GM21390 (cell line): ENCODE results near the gene SRF.

Experiments used
- ATAC-seq: cut with Tn5 transposase; IDR thresholded peaks from one replicate; pipeline ENCODE4 v1.9.1; 2021; ENCODE audit not compliant: unreplicated experiment

SRF gene

DNA sequence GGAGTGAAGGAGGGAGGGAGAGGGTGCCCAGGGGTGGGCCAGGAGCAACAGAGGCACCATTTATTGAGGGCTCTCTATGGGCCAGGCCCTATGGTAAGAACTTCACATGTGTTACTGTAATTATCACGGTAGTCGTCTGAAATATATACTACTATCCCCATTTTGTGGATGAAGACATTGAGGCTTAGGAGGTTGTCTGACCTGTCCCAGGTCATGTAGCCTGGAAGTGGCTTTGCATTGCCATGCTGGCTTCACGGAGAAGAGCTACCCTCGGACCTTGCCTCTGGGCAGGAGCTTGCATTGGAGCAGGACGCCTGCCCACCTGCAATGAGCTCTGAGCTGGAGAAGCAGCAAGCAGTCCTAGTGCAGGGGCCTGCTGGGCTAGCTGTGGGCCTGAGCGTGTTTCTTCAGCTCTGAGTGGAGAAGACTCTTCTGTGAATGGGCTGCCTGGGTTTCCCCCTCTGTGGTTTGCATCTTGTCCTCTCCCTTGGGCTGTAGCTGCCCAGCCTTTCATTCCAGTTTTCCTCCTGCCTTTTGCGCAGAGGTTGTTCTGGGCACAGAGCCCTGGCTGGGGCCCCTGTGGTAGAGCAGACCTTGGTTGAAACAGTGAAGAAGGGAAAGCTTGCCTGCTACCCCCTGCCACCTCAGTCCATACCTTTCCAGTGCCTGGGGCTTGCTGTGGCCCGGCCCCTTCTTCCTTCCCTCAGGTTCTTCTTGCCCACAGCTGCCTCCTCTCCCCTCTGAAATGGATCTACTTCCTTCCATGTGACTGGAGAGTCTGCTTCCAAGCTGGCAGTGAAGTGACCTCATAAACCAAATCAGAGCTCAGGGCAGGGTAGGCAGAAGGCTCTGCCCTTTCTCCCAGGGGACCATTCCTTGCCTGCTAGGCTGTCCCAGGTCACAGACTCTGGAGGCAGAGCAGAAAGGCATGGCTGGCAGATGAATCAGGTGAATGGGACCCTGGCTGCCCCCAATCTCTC lies 24.1 kb upstream of the SRF start:
- ATAC-seq = no peak

DNA sequence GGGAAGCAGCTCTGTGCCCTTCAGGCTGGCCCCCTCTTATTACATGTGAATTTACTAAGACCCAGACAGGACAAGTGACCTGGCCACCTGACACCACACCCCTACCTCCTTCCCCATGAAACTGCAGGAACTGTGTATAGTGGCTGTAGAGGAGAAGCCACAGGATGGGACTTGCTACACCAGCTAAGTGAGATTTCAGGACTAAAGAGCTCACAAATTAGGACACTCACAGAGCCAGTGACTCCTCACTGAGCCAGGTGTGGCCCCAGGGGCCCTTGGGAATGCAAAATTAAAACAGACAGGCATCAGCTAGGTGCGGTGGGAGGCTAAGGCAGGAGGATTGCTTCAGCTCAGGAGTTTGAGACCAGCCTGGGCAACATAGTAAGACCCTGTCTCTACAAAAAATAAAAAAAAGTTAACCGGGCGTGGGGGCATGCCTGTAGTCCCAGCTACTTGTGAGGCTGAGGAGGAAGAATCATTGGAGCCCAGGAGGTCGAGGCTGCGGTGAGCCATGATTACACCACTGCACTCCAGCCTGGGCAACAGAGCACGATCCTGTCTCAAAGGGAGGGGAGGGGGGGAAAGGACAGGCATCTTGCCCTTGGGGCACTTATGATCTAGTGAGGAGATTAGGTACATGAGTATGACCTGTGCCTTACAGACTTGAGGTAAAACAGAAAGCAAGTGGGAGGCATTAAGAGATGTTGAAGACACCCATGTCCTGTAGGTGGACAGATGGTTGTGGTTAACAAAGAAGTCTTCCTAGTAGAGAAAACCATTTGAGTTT lies 23.2 kb upstream of the SRF start:
- no peak for ATAC-seq

DNA sequence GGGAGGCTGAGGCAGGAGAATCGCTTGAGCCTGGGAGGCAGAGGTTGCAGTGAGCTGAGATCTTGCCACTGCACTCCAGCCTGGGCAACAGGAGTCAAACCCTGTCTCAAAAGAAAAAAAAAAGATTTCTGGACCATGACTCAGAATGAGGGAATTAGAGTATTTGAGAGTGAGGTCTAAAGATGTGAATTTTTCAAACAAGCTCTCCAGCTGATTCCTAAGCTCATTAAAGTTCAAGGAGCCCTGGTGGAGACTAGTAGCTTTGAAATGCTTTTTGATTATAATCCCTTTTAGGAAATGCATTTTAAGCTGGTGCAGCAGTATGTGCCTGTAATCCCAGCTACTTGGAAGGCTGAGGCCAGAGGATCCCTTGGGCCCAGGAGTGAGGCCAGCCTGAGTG lies 21.8 kb upstream of the SRF start:
- no peak for ATAC-seq

DNA sequence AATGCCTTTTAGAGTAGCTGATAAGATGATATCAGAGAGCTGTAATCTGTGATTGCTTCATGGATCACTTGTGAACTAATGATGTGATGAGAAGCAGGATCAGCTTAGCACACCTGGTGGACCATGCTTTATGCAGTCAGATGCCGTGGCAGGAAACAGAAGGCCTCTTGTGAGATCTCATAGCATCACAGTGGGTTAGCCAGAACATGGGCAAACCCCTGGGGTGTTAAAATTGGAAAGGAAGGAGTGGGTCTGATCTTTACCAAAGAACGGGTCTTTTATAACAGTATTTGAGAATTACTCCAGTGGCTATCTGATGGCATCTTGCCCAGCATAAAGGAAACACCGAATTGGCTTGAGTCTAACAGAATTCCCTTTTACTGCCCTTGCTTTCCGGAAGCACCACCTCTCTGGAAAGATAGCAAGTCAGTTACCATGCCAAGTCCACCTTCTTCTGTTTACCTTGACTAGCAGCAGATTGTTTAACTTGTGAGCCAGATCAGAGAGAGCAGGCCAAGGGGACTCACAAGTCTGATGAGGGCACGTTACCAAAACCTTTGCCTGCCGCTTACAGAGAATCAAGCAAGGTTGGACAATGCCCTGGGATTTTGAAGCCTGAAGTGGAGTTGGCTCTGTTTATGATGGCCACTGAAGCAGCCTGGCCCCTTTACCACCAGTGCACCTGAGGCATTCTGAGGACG lies 20.9 kb upstream of the SRF start:
- ATAC-seq = no peak

DNA sequence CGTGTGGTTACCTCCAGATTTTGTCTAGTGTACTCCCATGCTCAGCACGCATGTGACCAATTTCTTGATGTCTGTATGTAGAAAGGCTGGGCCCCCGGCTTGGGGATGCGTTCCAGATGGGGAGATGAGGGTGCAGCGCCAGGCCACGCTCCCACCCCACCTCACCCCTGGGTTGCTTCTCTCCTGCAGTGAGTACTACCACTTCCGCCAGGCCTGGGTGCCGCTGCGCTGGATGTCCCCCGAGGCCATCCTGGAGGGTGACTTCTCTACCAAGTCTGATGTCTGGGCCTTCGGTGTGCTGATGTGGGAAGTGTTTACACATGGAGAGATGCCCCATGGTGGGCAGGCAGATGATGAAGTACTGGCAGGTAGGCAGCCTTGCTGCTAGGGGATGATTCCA lies 11.5 kb upstream of the SRF start:
- no peak for ATAC-seq

DNA sequence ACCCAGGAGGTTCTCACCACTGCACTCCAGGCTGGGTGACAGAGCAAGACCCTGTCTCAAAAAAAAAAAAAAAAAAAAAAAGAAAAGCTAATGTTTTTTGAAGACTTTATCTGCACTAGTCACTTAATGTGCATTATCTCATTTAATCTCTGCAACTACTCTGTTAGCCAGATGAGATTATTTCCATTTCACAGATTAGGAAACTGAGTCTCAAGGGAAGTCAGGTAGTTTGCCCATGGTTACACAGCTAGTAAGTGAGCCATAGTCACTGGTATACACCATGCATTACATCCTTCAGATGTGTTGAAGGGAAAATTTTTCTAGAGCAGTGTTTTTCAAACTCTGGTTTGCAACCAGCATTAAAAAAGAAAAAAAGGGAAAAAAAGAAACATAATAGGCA lies 7.2 kb upstream of the SRF start:
- ATAC-seq = no peak

DNA sequence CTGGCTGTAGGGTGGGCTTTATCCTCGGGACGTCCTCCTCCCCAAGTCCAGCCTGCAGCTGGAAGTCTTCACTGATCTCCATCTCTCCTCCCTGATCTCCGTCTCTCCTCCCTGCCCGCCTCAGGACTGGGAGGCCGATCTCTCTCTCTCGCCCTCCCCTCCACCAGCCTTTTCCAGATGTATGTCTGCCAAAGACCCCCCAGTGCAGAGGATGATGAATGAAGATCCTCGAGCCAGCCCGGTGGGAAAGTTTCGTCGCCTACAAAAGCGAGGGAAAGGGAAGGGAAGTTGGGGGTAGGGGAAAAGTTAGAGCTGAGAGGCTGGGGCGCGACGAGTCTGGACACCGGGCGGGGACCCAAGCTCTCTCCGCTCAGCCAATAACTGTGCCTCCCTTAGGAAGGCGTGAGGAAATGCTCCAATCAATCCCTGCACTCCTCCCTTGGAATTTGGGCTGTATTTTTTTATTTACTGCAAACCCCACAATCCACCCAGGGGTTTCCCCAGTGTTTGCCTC lies 595 bp upstream of the SRF start:
- no peak for ATAC-seq

DNA sequence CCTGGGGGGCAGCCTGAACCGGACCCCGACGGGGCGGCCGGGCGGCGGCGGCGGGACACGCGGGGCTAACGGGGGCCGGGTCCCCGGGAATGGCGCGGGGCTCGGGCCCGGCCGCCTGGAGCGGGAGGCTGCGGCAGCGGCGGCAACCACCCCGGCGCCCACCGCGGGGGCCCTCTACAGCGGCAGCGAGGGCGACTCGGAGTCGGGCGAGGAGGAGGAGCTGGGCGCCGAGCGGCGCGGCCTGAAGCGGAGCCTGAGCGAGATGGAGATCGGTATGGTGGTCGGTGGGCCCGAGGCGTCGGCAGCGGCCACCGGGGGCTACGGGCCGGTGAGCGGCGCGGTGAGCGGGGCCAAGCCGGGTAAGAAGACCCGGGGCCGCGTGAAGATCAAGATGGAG lies 636 bp downstream of the SRF start:
- ATAC-seq = no peak

DNA sequence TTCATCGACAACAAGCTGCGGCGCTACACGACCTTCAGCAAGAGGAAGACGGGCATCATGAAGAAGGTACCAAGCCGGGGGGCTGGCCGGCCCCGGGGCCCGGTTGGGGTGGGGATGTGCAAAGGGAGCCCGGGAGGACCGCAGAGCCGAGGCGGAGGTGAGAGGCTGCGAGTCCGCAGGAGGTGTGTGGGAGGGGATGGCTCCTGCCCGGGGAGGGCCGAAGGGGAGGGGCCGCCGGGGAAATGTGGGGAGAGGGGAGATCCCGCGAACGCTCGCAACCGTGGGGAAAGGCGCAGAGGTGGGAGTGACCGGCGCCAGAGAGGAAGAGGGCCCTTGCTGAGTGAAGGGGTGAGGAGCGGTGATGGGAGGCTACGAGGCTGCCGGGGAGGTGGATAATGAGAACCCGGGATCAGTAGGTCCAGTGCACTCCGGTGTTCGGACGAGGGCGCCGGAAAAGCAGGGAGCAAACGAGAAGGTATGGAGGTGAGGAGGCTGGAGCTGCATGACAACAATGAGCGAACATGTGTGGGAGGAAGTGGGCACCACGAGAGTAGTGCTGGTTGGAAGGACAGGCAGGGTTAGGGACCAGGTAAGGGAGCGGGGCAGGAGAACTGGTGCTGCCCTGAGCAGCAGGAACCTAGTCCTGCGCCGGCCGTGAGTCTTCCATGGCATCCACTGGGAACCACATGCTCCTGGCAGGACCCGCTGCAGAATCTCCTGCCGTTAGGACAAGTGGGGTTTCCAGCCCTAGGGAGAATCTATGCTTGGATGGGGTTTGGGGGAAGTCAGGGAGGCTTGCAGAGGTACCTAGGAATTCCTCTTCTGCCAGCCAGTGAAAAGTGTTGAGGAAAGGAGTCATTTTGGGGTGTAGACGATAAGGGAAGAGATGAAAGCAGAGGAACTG lies 1.3 kb downstream of the SRF start:
- ATAC-seq = no peak

DNA sequence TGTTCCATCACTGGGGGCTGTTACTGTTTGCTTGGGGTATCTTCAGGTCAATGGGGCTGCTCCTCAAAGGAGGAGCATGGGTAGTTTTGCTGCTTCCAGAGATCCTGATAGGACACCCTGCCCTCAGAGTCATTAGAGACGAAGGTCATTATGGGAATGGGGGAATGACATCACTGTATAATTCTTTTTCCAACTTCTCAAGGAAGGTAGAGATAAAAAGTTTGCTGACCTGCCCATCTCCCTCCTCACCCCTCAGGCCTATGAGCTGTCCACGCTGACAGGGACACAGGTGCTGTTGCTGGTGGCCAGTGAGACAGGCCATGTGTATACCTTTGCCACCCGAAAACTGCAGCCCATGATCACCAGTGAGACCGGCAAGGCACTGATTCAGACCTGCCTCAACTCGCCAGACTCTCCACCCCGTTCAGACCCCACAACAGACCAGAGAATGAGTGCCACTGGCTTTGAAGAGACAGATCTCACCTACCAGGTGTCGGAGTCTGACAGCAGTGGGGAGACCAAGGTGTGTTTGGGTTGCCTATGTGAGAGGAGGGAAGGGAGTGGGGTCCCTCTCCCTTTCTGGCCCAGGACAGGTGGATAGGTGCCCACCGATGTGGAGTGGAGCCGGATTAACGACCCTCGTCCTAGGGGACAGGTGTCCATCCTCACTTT lies 2.7 kb downstream of the SRF start:
- no peak for ATAC-seq

DNA sequence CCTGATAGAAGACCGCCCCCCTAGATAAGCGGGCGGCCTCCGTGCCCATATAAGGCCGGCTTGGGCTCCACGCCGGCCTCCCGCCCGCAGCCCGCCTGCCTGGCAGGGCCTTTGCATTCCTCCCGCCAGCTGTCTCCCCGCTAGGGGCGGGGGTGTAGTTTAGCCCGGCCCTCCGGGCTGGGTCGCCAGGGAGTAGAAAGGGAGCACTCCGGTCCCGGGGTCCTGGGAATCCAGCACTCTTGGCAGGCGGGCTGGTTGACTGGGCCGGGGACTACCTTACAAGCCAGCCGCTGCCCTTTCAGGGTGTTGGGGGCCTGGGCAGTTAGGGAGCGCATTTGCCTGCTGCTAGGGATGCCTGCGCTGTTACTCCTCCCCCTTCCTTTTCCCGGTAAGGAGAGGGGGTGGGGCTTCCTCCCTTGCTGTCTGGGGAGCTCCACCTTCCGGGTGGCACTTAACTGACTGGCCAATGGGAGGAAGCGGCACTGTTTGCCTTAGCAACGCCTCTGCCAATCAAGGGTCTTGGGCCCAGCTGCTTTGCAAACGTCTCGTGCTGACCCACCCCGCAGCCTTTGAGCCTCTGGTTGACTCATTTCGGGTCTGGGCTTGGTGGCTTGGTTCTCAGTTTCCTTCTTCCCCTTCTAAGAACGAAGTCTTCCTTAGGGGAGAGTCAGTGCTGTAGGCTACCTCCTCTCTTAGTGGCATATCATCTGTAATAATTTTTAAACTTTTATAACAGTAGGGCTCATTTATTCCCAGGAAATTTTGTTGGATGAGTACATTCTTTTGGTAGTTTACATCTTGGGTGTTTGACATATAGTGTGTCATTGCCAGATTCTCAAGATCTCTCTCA lies 3.4 kb downstream of the SRF start:
- peak; percentile 68 for ATAC-seq

DNA sequence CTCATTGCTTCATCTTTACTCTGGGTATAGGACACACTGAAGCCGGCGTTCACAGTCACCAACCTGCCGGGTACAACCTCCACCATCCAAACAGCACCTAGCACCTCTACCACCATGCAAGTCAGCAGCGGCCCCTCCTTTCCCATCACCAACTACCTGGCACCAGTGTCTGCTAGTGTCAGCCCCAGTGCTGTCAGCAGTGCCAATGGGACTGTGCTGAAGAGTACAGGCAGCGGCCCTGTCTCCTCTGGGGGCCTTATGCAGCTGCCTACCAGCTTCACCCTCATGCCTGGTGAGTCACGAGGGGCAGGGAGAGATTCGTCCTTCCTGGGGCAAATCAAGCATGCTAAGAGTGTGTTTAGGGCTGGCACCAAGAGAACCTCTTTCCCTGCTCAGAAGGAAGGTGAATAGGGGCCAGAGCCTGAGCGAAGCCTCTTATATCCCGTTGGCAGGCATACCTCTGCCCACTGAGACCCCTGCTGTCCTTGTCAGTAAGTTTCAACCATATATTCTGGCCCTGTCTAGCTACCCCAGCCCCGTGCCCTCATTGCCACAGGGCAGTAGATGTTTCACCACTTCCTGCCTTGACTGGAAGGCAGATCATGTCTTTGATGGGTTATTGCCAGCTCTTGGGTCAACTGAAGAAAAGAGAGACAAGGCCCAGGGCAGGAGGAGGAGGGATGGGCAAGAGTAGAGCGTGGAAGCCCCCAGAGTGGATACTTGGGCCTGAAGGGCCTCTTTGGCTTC lies 4.8 kb downstream of the SRF start:
- no peak for ATAC-seq

DNA sequence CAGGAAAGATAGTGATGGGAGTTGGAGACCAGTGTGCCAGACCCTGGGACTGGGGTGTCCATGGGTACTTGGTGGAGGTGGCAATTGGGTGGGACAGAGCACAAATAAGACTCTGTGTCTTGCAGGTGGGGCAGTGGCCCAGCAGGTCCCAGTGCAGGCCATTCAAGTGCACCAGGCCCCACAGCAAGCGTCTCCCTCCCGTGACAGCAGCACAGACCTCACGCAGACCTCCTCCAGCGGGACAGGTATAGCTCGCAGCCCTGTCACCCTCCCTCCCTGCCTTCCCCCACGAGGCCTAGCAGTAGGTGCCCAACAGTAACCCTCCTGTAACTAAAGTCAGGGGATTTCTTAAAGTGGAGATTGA lies 5.3 kb downstream of the SRF start:
- no peak for ATAC-seq

DNA sequence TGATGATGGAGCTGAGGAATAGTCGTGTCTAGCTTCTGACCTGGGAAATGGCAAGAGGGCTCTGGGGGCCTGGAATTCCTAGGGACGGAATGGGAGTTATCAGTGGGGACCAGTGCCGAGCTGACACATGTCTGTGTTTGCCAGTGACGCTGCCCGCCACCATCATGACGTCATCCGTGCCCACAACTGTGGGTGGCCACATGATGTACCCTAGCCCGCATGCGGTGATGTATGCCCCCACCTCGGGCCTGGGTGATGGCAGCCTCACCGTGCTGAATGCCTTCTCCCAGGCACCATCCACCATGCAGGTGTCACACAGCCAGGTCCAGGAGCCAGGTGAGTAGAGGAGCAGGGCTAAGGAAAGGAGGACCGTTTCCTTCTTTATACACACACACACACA lies 7.1 kb downstream of the SRF start:
- ATAC-seq = no peak

DNA sequence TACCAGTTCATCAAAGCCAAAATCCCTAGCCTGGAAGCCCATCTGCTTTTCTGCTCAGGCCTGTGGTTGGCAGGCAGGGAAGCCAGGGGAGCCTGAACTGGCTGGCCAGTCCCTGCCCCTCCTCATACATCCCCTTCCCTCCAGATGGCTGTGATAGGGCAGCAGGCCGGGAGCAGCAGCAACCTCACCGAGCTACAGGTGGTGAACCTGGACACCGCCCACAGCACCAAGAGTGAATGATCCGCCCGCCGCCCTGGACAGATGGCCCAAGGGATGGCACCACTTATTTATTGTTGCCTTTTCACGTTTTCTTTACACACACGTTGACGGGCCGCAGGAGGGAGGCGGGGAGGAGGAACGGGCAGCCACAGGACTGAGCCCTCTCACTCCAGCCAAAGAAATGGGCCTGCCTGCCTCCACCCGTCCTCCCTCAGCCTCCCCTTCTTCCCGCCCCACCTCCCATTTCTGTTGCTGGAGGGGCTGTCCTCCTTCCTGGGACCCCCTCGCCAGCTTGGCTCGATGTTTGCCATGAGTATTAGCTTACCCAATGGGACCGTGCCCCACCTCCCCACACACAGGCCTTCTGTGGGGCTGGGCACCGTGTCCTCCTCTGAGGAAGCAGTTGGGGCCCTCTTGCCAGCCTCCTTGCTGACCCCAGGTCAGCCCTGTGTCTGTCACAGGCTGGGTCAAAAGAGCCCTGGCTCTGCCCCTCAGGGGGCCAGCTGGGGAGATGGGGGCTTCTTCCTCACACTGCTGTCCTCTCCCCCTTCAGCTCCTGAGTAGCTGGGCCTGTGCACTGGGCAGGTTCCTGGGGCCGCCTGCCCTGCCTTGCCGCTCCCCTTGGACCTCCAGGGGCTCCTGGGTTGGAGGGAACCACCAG lies 8.1 kb downstream of the SRF start:
- no peak for ATAC-seq

DNA sequence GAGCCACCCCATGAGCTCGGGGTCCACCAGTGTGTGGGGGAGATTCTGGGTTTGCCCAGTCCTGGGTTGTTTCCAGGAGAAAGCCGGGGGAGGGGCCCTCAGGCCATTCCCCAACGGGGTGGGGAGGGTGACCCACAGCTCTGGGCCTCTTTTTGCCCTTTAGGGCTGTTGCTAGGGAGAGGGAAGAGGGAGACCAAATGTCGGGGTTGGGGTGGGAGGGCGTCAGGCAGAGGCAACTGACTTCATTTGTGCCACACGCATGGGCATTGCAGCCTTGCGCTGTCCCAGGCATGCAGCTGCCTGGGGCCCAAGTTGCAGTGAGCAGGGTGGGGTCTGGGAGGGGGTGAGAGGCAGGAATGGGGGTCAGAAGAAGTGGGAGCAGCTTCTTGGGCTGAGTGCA lies 9.0 kb downstream of the SRF start:
- no peak for ATAC-seq

DNA sequence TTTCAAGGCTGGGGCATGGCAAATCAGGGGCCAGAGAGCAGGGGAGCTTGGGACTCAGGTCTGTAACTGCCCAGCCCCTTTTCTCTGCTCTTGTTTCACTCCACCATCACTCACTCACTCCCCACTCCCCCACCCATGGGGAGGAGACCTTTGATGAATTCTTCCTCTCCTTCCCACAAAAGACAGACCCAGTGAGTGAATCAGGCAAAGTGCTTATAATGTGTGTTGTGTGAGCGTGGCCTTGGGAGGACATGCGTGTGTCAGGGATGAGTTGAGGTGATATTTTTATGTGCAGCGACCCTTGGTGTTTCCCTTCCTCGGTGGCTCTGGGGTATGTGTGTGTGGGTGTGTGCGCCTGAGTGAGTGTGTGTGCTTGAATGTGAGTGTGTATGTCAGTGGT lies 9.9 kb downstream of the SRF start:
- ATAC-seq = no peak
